HG02884 (cell line): Measurements from ENCODE around the gene SDHAF3.
A peak's percentile ranks its signal among the peaks of the same experiment; 100 is the strongest.

Experiments
- ATAC-seq: cut with Tn5 transposase; IDR thresholded peaks from one replicate; pipeline ENCODE4 v1.9.1; 2021; ENCODE audit warnings: mild to moderate bottlenecking, moderate library complexity; ENCODE audit not compliant: unreplicated experiment

The SDHAF3 gene

GRCh38 chr7:97203957-97204356 lies 86.5 kb downstream of the SDHAF3 start:
- no peak for ATAC-seq

GRCh38 chr7:97204821-97205220 lies 87.3 kb downstream of the SDHAF3 start:
- no peak for ATAC-seq

DNA sequence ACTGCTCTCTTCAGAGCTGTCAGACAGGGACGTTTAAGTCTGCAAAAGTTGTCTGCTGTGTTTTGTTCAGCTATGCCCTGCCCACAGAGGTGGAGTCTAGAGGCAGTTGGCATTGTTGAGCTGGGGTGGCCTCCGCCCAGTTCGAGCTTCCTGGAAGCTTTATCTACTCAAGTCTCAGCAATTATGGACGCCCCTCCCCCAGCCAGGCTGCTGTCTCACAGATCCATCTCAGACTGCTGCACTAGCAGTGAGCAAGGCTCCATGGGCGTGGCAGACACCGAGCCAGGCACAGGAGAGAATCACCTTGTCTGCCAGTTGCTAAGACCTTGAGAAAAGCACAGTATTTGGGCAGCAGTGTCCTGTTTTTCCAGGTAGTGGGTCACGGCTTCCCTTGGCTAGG lies 98.1 kb downstream of the SDHAF3 start:
- no peak for ATAC-seq

- ATAC-seq = no peak
Measured at GRCh38 chr7:97218767-97219166, 101.3 kb downstream of the SDHAF3 start.

- ATAC-seq = no peak
Measured at GRCh38 chr7:97219237-97219636, 101.7 kb downstream of the SDHAF3 start.

- ATAC-seq = no peak
Measured at GRCh38 chr7:97224316-97224715, 106.8 kb downstream of the SDHAF3 start.

GRCh38 chr7:97226541-97226940 lies 109.0 kb downstream of the SDHAF3 start:
- peak; percentile 73 for ATAC-seq
